Panc1 (cell line): Measurements from ENCODE around the gene SLC6A12.

ENCODE experiments used
- POLR2AphosphoS5 ChIP-seq: IDR thresholded peaks from 2 replicates; pipeline ENCODE4 v1.6.1; 2012; ENCODE audit warnings: mild to moderate bottlenecking, low read depth, low read length, moderate library complexity
- TF ChIP-seq, protein P1 (sequence below): fragments of 450-650 bp; IDR thresholded peaks from 2 replicates; pipeline ENCODE4 v1.5.1; 2017; ENCODE audit warnings: mild to moderate bottlenecking
- TF ChIP-seq, protein P2 (sequence below), 2 experiments: IDR thresholded peaks; 2 replicates each; pipeline ENCODE4 v1.6.1; 2011 to 2012; ENCODE audit warnings: low read depth in 2 of 2, control low read depth in 1 of 2, low read length in 1 of 2, mild to moderate bottlenecking in 1 of 2, moderate library complexity in 1 of 2; ENCODE audit not compliant: insufficient read depth in 1 of 2

DNA sequence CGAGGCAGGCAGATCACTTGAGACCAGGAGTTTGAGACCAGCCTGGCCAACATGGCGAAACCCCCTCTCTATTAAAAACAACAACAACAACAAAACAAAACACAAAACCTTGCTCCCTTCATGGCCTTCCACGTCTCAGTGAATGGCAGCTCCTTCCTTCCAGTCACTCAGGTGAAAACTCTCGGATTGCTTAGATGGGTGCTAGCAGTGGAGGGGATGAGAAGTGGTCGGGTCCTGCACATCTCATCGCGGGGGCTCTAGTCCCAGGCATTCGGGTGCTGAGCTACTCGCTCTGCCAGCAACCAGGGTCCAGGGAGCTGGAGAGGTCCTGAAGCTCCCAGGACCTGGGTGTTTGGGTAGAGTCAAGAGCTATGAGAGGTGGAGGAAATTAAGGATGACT lies 41.0 kb upstream of the SLC6A12 start:
- no peak for TF ChIP-seq POLR2AphosphoS5
- TF ChIP-seq, protein P1, sequence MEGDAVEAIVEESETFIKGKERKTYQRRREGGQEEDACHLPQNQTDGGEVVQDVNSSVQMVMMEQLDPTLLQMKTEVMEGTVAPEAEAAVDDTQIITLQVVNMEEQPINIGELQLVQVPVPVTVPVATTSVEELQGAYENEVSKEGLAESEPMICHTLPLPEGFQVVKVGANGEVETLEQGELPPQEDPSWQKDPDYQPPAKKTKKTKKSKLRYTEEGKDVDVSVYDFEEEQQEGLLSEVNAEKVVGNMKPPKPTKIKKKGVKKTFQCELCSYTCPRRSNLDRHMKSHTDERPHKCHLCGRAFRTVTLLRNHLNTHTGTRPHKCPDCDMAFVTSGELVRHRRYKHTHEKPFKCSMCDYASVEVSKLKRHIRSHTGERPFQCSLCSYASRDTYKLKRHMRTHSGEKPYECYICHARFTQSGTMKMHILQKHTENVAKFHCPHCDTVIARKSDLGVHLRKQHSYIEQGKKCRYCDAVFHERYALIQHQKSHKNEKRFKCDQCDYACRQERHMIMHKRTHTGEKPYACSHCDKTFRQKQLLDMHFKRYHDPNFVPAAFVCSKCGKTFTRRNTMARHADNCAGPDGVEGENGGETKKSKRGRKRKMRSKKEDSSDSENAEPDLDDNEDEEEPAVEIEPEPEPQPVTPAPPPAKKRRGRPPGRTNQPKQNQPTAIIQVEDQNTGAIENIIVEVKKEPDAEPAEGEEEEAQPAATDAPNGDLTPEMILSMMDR, result no peak
- TF ChIP-seq, protein P2, sequence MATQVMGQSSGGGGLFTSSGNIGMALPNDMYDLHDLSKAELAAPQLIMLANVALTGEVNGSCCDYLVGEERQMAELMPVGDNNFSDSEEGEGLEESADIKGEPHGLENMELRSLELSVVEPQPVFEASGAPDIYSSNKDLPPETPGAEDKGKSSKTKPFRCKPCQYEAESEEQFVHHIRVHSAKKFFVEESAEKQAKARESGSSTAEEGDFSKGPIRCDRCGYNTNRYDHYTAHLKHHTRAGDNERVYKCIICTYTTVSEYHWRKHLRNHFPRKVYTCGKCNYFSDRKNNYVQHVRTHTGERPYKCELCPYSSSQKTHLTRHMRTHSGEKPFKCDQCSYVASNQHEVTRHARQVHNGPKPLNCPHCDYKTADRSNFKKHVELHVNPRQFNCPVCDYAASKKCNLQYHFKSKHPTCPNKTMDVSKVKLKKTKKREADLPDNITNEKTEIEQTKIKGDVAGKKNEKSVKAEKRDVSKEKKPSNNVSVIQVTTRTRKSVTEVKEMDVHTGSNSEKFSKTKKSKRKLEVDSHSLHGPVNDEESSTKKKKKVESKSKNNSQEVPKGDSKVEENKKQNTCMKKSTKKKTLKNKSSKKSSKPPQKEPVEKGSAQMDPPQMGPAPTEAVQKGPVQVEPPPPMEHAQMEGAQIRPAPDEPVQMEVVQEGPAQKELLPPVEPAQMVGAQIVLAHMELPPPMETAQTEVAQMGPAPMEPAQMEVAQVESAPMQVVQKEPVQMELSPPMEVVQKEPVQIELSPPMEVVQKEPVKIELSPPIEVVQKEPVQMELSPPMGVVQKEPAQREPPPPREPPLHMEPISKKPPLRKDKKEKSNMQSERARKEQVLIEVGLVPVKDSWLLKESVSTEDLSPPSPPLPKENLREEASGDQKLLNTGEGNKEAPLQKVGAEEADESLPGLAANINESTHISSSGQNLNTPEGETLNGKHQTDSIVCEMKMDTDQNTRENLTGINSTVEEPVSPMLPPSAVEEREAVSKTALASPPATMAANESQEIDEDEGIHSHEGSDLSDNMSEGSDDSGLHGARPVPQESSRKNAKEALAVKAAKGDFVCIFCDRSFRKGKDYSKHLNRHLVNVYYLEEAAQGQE (IDR thresholded peaks at IDR 0.05; ENCODE audit: insufficient read depth in 1 of 2, low read depth in 2 of 2, low read length in 1 of 2), result no peak
